ENCODE data around the gene COQ10B.
A peak's percentile ranks its signal among the peaks of the same experiment; 100 is the strongest.
"Not testable (repeated sequence)": the region's sequence is repeated elsewhere in the genome, so short reads cannot be mapped to it uniquely, and the experiment has no call there.

The COQ10B gene

DNA sequence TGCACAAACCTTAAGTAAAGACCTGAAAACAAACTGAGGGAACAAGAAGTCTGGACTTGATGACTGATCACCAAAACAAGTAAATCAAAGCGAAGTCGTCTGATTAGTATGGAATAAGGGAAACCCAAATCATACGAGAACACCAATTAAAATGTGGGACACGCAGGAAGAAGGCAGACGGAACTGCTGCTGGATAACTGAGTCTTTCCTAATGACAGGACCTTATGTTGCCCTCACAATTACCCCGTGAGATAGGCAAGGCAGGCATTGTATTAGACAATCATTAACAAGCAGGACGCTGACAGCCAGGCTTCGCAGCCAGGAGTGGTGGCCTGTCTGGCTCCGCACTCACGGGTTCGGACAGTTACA, 614 bp upstream of the COQ10B start:
- no peak for DNase-seq

GRCh38 chr2:197453914-197454398, 604 bp downstream of the COQ10B start:
- no peak for DNase-seq

- no peak for DNase-seq
These were observed 1.6 kb downstream of the COQ10B start for GRCh38 chr2:197454923-197455322.

DNA sequence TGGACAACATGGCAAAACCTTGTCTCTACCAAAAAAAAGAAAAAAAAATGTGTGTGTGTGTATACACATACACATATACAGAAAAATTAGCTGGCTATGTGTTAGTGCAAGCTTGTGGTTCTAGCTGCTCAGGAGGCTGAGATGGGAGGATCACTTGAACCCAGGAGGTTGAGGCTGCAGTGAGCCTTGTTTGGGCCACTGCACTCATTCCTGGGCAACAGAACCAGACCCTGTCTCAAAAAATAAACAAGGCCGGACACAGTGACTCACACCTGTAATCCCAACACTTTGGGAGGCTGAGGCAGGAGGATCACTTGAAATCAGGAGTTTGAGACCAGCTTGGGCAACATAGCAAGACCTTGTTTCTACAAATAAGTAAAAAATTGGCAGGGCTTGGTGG, 2.1 kb downstream of the COQ10B start:
- DNase-seq: no peak

DNA sequence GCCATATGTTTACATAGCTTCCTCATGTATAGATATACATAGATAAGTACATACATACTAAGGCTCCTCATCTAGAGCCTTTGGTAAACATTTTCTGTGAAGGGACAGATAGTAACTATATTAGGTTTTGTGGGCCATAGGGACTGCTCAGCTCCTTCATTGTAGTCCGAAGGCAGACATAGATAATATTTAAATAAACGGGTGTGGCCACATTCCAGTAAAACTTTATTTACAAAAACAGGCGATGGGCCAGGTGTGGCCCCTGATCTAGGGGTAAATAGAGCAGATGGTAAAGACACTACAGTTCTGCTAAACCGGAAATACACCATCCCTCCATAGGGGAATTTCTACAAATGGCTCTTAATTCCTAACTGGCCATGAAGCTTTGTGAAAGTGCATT, 7.3 kb downstream of the COQ10B start:
- no peak for DNase-seq

DNA sequence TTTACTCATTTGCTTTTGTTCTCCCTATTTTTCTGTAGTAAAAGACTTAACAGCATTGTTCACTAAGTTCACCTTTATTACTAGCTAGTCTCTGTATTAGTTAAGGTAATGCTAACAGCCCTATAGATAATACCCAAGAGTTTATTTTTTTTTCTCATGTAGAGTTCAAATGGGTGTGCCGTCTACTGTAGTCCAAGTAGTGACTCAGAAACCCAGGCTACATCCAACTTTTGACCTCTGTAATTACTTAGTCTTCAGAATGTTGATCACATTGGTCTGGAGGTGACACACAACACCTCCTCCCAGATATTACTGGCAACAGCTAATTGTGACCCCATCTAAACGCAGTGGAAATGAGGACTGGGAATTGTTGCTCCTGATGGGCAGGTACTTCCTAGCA, 7.7 kb downstream of the COQ10B start:
- DNase-seq: no peak

- DNase-seq: no peak
These were observed 10.8 kb downstream of the COQ10B start for GRCh38 chr2:197464175-197464574.

DNA sequence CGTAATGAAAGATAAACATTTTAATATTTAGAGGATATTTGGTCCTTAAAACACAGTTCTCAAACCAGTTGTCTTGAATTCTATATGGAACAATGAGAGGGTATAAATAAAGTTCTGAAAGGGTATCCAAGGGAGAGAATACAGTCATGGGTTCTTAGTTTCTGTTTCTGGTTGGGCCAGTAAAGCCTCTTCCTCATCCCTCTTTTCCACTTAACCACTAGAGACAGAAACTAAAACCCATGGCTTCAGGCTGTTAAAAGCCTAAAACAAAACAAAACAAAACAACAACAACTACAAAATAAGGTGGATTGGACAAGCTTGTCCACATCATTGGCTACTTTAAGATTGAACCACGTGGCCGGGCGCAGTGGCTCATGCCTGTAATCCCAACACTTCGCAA, 18.8 kb downstream of the COQ10B start:
- no peak for DNase-seq

DNA sequence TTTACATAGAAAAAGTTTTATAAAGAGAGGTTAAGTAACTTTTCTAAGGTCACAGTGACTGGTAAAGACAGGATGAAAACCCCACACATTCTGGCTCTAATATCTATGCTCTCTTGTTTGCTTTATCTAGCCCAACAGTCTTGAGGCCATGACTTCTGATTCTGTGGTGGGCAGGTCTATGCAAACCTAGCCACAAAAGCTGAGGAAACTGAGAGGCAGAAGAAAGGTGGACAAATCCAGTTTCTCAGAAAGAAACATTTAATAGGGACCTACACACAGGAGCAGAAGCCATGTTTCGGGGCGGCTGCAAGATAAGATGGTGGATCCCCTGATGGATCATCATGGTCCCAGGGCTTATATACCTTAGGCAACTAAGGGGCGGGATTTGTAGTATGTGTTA, 24.4 kb downstream of the COQ10B start:
- no peak for DNase-seq

DNA sequence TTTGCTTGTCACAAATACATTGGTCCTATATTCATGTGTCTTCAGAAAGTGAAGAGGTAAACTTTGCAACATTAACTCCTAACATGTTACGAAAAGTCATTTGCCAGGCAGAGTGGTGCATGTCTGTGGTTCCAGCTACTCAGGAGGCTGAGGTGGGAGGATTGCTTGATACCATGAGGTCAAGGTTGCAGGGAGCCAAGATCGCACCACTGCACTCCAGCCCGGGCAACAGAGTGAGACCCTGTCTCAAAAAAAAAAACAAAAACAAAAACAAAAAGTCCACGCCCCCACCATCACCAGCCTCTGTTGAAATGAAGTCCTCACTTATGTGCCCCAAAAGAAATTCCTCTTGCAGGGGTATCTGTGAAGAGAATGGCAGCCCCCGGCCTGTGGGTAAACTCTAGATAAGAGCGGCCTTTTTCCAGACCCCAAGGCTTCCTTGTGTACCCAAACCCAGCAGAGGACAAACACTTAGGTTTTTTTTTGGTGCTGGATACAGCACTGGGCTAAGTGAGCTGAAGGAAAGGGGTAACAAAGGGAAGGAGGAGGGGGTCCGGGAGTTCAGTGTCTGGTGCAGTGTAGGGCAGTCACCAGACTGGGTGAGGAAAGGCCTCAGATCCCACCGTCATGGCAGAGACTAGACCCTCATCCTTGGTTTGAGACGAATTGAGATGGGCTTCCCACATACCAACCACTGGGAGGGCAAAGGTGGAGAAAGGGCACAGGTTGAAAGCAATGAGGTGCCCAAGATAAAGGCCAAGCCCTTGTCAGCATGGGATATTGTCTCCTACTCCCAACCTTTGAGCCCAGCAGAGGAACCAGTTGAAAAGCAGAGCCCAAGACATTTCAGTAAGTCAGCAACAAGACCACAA, 27.0 kb downstream of the COQ10B start:
- DNase-seq: no peak

DNA sequence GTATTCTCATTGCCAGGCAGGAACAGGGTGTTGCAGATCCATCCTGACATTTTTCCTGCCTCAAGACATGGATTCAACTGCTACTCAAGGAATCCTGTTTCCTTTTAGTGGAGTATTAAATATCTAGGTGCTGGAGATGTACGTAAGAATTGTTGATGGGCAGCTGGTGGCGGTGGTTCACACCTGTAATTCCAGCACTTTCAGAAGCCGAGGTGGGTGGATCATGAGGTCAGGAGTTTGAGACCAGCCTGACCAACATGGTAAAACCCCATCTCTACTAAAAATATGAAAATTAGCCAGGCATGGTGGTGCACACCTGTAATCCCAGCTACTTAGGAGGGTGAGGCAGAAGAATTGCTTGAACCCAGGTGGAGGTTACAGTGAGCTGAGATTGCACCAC, 30.9 kb downstream of the COQ10B start:
- not testable (repeated sequence) for DNase-seq

DNA sequence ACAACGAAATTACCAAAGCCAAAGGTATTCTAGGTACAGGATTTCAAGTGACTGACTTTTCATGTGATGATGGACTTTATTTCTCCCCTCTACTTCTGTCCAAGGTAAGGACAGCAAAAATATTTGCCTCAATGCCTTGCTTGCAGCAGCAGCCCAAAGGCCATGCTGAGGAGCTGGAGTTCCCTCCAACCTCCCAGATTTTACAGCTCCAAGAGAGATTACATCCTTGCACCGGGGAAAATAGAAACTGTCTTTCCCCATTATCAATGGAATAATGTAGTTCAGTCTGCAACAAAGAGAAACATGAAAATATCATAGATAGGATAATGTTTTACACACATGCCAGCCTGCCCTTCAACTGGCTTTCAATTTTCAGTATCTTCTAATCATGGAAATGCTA, 32.8 kb downstream of the COQ10B start:
- no peak for DNase-seq

DNA sequence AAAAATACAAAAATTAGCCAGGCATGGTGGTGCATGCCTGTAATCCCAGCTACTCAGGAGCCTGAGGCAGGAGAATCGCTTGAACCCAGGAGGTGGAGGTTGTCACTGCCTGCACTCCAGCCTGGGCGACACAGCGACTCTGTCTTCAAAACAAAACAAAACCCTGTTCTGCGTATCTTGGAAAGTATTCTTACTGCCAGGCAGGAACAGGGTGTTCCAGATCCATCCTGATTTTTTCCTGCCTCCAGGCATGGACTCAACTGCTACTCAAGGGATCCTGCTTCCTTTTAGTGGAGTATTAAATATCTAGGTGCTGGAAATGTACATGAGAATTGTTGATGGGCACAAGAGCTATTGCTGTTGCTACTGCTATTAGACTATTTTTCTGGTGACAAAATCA, 34.0 kb downstream of the COQ10B start:
- no peak for DNase-seq

- DNase-seq: no peak
These were observed 42.2 kb downstream of the COQ10B start for GRCh38 chr2:197495433-197496134.

- DNase-seq: no peak
These were observed 43.3 kb downstream of the COQ10B start for GRCh38 chr2:197496695-197497094.

DNA sequence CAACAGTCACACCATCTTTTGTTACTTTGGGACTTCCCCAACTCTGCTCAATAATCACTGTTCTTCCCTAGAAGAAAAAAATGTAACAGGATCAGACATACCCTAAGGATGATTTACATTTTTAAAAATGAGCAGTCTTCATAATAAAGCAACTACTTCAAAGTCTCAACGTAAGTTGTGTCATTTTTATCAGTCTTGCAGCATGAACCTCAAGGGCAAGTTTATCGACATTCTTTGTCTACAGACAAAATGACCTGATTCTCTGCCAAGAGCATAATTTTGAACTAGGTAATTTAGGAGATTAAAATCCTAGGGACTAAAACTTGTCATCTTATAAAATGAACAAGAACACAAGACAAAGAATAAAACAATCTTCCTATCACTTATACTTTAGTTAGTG, 44.0 kb downstream of the COQ10B start:
- DNase-seq: no peak

- DNase-seq: no peak
These were observed 45.0 kb downstream of the COQ10B start for GRCh38 chr2:197498235-197498936.

DNA sequence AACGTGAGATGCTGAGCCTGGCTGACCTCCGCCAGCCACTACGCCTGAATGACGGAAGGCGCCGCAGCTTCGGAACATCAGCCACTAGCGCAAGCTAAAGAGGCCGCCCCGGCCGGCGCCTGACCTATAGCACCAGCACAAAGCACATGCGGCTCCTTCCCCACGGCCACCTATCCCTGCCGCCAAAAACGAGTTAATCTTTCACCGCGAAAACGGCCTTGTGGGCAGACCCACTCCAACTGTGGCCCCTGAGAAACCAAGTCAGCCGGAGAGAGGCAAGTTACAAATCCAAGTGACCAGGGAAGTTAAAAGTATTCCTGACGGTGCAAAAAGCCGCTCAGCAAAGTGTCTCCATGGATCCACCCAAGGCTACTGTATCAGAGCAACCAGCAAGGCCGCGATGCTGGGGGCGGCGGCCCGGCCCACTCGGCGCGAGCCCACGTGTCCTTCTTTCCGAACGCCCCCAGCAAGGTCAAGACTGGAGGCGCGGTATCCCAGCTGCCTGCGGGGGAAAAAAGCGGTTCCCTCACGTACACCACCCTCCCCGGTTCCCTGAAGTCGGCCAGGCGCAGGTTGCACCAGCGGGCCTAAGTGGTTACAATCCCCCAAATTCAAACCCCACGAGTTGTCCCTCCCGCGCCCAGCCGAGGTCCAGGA, 45.7 kb downstream of the COQ10B start:
- DNase-seq: peak; percentile 34

DNA sequence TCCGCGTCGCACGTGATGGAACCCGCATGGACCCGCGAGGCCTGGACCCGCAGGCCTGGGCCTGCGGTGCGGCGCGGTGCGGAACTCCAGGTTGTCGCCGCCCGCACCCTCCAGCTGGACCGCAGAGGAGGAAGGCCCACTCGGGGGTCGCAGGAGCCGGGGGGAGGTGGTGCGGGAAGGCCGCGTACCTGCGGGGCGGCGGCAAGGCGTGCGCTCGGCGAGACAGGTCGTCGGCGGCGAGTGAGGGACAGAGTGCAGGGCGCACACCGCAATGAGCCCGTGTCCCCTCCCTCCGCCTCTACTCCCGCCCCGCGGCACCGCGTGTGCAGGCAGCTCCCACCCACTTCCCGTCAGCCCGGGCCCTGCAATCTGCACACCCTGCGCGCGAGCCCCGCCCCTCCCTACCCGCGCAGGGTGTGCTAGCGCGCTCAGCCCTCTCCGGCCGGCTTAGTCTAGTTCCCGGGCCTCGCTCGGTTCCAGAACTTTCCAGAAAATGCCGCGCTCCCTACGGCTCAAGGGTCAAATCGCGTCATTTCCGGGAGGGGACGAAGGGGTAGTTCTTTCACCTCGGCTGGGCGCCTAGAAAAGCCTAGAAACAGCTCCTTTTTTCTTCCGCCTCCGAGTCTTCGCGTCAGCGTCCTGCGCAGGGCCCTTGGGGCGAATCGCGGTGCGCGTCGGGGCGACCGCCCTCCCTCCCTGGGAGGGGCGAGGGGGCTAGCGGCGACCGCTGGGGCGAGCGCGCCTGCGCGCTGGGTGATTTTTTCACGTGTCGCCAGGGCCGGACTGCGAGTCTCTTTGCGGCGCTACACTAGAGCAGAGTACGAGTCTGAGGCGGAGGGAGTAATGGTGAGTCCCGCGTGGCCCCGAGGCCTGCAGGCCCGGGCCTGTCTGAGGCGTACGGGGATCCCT, 46.5 kb downstream of the COQ10B start, which contains the start of the genes HSPD1 and HSPE1:
TSS of gene HSPD1 (minus strand) at position 247 of the 909 bp plus-strand sequence. CDS start 992 bp downstream, outside the sequence.
TSS of gene HSPE1 (plus strand) at position 786 of the 909 bp plus-strand sequence. CDS start at position 844, 58 bp downstream.
- DNase-seq: peak; percentile 94

GRCh38 chr2:197500503-197501131, 47.3 kb downstream of the COQ10B start:
- DNase-seq: no peak

- DNase-seq: no peak
These were observed 48.8 kb downstream of the COQ10B start for GRCh38 chr2:197502201-197502600.
